GM18907 (cell line): ENCODE measurements around the gene CAMK1D.
"Not testable (repeated sequence)": the region's sequence is repeated elsewhere in the genome, so short reads cannot be mapped to it uniquely, and the experiment has no call there.

Experiments
- ATAC-seq: cut with Tn5 transposase; IDR thresholded peaks from one replicate; pipeline ENCODE4 v1.9.1; 2021; ENCODE audit warnings: mild to moderate bottlenecking, moderate library complexity; ENCODE audit not compliant: unreplicated experiment

CAMK1D gene

DNA sequence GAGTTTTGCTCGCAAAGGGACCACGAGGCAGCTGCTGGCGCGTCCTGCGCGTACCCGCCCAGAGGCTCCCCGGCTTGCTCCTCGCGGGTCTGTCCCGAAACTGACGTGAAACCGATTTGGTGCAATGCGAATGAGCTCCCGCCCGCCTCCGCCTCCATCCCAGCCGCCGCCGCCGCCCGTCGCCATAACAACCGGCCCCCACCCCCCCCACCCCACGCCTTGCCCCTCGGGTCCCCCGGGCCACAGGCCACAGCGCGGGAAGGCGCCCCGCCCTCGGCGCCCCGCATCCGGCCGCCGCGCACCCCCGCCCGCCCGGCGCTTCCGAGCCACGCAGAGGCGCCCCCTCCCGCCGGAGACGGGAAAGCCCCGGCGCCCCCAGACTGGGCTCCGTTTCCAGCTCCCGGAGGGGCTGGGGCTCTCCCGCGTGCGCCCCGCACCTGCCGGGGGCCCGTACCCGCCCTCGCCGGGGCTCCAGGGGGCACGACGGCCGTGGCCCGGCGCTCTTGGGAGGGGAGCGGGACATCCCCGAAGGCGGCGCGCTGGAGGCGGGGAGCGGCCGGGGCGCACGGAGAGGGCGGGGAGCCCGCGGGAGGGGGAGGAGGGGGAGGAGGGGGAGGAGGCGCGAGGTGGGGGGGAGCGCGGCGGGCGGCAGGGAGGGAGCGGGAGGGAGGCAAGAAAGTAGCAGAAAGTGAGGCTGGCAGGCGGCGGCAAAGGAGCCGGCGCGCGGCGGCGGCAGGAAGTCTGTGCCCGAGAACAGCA is at the start of gene CAMK1D:
TSS of gene CAMK1D (plus strand) at position 678 of the 759 bp plus-strand sequence.
- peak; percentile 48 for ATAC-seq

DNA sequence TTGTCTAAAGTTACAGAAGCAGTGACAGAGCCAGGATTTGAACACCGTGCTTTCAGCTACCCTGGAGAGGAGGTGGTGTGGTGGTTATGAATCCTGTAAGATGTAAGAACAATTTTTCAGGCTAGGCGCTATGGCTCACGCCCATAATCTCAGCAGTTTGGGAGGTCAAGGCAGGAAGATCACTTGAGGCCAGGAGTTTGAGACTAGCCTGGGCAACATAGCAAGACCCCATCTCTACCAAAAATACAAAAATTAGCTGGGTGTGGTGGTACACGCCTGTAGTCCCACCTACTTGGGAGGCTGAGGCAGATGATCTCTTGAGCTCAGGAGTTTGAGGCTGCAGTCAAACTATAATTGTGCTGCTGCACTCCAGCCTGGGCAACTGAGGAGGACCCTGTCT is 48.3 kb upstream of the CAMK1D start:
- ATAC-seq = not testable (repeated sequence)

DNA sequence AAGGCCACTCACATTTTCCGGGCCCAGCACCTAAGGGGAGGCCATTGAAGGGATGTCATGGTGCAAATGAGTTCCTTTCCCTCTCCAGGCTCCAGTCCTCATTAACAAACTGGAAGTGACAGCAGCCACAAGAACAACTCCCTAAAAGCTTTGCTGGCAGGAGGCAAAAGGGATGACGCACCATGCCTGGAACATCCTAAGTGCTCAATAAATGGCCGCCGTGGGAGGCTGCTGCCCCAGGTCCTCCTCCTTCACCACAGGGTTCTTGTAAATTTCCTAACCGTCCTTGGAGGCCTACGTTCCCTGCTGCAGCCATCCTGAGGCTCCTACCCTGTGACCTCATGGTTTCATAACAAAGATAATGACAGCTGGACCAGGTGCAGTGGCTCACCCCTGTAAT is 41.3 kb upstream of the CAMK1D start:
- no peak for ATAC-seq

DNA sequence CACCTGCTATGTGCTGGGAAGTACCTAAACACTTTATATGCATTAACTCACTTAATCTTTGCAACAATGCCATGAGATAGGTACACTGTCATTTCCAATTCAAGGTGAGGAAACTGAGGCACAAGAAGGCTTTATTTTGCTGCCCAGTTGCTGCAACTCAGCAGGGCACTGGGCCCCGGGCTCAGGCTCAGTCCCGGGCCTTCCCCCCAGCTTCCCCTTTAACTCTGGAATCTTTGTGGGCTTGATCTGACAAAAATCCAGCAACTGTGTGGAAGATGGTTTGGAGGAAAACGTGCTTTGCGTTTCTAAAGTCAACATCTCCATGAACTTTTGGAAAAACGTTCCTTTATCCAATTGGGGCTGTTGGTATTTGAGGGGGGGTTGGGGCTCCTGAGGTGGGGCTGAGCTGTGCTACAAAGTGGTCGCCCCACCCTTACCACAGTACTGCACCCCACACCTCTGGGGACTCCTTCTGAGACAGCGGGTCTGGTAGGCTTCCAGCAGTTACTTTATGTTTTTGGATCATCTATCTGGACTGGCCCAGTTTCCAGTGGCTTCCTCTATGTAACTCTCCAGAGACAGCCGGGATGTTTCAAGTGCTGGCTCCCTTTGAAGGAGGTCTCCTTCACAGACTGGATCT is 40.5 kb upstream of the CAMK1D start:
- ATAC-seq = no peak

DNA sequence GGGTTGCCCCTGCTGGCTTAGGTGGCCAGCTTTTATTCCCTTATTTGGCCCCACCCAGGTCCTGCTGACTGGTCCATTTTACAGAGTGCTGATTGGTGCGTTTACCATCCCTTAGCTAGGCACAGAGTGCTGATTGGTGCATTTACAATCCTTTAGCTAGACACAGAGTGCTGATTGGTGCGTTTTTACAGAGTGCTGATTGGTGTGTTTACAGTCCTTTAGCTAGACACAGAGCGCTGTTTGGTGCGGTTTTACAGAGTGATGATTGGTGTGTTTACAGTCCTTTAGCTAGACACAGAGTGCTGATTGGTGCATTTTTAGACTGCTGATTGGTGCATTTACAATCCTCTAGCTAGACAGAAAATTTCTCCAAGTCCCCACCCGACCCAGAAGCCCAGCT is 39.6 kb upstream of the CAMK1D start:
- not testable (repeated sequence) for ATAC-seq

DNA sequence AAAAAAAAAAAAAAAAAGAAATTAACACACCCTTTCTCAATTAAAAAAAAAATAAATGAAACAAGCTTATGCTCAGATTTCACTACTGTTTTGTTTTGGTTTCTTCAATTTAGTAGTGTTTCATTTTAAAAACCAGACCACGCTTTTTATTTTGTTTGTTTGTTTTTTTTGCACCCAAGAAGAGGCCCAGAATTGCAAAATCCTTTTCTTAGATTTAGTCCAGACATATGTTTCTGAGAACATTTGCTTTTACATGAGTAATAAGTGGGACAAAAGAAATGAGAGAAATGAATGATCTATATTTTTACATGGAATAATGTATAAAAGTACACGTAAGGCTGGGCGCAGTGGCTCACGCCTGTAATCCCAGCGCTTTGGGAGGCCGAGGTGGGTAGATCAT is 34.5 kb upstream of the CAMK1D start:
- no peak for ATAC-seq

DNA sequence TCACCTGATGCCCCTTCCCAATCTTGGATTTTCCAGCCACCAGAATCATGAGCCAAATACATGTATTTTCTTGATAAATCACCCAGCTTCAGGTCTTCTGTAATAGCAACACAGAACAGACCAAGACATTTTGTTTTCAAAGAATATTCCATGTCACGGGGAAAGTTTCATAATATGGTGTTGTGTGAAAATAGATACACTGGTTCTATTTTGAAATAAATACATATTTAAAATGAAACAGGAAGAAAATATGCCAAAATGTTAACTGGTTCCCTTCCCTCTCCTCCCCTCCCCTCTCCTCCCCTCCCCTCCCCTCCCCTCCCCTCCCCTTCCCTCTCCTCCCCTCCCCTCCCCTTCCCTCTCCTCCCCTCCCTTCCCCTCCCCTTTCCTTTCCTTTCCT is 30.3 kb upstream of the CAMK1D start:
- no peak for ATAC-seq

DNA sequence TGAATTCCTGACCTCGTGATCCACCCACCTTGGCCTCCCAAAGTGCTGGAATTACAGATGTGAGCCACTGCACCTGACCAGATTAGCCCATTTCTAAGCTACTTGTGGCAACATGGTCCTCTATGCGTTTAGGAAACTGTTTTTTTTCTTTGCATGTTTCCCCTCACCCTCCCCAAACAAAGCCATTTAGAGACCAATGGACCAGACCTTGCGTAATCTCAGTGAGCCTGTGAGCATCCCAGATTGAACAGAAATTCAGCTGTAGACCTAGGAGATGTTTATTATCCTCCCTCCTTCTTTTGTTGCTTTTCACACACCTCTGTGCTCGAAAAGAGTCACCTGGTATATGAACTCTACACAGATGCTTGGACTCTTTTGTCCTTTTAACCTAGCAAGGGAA is 28.5 kb upstream of the CAMK1D start:
- no peak for ATAC-seq

DNA sequence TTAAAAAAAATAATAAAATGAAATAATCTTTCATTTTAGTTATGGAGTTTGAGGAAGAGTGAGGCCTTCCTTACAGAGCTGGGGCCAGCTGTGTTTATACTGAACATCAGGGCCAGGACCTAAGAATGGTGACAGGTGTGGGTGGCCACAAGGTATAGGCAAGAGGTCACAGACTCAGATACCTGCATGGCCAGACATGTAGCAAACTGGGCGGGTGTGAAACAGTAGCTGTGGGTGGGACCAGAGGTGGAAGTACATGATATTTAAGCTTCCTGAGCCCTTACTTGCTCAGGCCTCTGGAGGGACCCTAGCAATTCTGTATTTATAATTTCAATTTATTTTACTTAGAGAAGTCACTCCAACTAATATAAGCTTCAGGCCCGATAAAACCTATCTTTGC is 27.7 kb upstream of the CAMK1D start:
- ATAC-seq = no peak

DNA sequence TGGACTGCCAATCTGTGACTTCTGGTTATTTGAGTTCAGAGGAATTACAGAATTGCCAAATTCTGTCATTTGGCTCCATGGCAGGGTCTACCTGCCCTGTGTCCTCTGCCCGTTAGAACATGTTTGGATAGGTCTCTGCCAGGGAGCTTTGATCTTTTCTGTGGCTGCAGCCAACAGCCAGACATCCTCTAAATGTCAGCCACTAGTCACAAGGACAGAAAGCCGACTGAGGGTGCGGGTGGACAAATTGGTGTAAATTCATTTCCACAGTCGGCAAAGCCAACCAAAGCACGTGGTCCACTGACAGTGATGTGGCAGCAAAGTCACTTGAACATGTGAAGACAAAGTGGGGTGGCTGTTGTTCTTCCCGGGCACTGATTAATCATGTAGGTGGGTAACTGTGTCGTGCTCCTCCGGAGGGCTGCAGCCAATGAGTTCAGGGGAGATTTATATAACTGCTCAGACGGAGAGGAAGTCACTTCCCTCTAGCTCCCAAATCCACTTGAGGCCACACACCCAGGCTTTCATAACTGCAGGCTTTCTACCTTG is 26.7 kb upstream of the CAMK1D start:
- ATAC-seq = no peak

DNA sequence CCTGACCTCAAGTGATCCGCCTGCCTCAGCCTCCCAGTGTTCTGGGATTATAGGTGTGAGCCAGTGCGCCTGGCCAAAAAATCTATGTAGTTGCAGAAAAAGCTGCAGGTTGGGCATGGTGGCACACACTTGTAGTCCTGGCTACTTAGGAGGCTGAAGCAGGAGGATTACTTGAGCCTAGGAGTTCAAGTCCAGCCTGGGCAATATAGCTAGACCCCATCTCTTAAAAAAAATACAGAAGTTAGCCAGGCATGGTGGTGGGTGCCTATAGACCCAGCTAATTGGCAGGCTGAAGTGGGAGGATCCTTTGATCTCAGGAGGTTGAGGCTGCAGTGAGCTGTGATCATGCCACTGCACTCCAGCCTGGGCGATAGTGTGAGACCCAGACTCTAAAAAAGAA is 24.8 kb upstream of the CAMK1D start:
- ATAC-seq = no peak

DNA sequence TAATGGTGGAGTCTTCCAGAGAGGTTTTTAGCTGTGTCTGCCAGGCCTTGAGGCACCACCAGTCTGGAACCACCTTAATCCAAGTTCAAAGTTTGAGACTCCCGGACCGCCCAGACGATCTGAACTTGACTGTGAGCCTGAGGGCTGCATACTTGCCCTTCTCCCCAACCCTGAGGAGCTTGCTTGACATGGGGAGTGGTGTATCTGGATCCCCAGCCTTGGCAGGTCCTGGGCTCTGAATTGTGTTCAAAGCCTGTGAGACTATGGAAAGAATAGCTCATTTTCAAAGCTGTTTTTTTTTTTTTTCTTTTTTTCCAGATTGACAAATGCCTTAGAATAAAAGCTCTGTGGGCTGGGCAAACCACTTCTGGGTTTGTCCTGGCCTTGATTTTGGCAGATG is 22.3 kb upstream of the CAMK1D start:
- no peak for ATAC-seq

DNA sequence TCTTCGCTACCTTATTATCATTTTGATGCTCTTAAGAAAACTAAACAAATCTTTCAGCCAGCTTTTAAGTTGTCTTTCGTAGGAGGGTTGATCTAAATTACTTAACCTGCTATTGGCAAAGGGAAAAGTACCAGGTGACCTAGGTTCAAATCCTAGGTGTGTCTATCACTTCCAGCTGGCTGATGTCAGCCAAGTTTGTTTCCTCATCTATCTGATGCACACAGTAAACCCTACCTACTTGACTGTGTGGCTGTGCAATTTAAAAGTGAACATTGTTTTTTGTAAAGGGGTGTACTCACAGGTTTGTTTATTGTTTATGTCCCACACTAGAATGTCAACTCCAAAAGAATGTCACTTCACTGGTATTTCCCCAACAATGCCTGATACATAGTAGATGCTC is 21.9 kb upstream of the CAMK1D start:
- no peak for ATAC-seq

DNA sequence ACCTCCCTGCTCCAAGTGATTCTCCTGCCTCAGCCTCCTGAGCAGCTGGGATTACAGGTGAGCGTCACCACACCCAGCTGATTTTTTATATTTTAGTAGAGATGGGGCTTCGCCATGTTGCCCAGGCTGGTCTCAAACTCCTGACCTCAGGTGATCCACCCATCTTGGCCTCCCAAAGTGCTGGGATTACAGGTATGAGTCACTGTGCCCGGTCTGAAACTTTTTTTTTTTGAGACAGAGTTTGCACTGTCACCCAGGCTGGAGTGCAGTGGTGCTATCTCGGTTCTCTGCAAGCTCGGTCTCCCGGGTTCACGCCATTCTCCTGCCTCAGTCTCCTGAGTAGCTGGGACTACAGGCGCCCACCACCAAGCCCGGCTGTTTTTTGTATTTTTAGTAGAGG is 21.0 kb upstream of the CAMK1D start:
- ATAC-seq = not testable (repeated sequence)

DNA sequence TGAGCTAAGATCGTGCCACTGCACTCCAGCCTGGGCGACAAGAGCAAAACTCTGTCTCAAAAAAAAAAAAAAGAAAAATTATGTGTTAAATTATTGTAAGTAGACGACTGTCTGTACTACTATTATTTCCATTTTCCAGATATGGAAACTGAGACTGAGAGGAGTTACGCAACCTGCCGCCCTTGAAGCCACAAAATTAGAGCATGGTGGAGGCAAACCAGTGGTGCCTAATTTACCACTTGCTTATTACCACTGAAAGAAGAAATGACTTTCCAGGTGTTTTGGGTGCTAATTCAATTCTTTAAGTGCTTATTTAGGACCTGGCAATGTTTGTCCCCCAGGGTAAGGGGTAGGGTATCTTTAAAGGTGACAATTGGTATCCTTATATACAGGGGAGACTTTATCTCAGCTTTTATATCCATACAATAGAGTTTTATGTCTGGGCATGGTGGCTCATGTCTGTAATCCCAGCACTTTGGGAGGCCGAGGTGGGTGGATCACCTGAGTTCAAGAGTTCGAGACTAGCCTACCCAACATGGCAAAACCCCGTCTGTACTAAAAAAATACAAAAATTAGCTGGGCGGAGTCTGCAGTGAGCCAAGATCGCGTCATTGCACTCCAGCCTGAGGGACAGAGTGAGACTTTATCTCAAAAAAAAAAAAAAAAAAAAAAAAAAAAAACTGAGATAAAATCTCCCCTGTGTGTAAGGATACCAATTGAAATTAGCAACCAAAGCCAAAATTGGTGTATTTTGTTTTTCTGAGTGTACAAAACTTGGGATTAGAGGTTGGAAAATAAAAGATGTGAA is 16.6 kb upstream of the CAMK1D start:
- no peak for ATAC-seq

DNA sequence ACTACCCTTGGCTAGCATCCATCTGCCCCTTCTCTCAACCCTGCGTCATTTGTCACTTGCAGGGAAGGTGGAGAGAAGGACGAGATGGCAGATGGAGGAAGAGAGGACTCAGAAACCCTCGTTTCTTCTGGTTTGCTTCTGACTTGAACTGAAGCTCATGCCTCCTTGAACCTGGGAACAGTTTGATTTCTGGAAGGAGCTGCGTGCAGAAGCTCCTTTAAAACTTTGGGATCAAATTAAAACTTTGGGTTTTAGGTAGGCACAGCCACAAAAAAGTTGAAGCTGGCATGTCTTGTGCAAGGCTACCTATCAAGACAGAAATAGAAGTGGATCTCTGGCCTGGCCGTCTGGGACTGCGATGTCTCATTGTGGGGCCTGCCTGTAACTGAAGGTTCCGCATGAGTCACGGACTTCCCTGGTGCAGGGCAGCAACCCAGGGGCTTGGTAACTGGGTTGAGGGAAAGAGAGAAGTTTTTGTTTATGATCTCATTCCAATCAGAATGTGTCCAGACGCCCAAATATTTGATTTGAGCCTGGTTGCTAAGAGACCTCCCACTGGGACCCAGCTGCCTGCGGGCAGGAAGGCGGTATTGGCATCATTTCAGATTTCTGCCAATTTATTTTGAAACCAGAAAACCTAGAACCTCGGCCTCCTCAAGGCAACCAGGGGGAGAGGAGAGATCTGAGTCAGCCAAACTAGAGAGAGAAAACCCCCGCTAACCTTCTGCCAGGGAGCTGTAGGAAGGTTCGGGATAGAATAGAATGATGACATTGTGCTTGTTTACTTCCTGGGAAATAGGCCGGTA is 15.8 kb upstream of the CAMK1D start:
- peak; percentile 83 for ATAC-seq

DNA sequence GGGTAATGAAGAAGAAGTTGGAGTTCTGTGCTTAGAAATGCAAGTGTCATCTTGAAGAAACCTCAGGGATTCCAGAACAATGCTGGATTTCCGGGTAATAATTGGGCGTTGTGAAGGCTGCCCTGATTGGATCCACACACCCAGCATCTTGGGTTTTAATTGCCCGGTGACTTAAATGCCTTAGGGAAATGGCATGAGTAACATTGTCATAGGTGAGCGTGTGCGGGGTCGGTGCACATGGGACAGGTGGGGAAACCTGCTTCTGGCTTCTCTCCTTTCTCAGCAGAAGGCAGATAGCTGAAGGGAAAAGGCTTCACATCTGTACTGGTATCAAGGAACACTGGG is 15.2 kb upstream of the CAMK1D start:
- peak; percentile 4 for ATAC-seq

DNA sequence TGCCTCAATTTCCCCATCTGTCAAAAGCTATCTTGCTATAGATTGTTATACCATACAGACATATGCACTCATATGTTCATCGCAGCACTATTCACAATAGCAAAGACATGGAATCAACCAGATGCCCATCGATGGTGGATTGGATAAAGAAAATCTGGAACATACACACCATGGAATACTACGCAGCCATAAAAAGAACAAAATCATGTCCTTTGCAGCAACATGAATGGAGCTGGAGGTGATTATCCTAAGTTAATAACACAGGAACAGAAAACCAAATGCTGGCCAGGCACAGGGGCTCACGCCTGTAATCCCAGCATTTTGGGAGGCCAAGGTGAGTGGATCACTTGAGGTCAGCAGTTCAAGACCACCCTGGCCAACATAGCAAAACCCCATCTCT is 14.2 kb upstream of the CAMK1D start:
- not testable (repeated sequence) for ATAC-seq

DNA sequence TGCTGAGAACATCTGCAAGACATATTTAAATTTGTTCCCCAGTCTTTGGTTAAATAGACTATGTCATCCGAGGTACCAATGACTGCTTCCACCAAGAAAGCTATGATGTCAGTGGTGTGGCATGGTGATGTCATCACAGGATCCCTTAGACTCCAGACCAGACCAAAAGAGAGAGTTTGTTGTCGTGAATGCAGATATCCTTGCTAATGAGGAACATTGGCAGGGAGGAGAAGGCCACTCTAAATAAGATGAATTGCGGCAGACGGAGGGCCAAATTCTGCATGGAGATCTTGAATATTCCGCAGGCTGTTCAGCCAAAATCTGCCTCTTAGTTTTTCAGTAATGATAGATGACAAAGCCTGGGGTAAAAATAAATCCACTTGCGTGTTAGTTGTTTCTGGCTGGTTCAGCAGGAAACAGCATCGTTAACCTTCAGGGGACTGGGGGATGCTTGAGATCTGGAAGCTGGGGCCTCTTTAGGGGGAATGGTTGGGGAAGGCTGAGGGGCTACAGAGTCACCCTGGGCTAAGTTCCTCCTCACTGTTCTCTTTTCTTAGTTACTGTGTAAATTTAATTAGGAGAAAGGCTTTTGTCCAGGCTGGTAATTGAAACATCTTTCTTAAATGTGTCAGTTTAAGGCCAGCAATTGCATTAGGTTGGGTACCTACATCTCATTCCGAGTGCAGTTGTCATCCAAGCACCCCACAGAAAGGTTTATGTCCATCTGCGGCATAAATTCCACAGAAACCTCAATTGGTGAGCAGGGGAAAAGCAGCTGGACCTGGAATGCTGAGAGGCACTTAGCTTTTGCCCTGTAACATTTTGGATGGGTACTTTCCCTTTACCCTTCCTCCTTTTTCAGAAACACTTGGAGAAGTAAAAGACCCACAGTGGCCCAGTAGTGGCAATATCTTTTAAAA is 11.6 kb upstream of the CAMK1D start:
- no peak for ATAC-seq

DNA sequence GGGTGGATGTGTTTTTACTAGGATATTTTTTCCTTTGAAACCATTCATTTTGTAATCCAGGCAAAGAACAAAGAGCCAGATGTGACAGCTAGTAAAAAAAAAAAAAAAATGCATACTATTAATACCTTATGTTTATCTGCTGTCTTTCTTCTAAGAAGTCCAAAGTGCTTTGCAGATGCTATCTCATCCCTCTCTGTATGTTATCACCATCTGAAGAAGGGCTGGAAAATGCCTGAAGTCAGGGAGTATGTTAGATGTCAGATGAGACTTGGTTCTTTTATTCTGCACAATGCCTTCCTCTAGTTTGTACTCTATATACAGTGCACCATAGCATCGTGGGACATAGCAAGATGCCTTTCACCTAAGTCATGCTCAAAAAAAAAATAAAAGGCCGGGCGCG is 10.4 kb upstream of the CAMK1D start:
- no peak for ATAC-seq
